ENCODE data around the gene SOX11.
A peak's percentile ranks its signal among the peaks of the same experiment; 100 is the strongest.
"Not testable (repeated sequence)": the region's sequence is repeated elsewhere in the genome, so short reads cannot be mapped to it uniquely, and the experiment has no call there.

The SOX11 gene

GRCh38 chr2:5691985-5692529, at the start of gene SOX11:
SOX11 (plus strand) TSS chr2:5692384; CDS start chr2:5692722, 338 bp downstream.
- peak; percentile 97 for DNase-seq

- not testable (repeated sequence) for DNase-seq
Measured at GRCh38 chr2:5652734-5653133, 39.5 kb upstream of the SOX11 start.

- not testable (repeated sequence) for DNase-seq
Measured at GRCh38 chr2:5653756-5654155, 38.4 kb upstream of the SOX11 start.

- DNase-seq = peak; percentile 32
Measured at GRCh38 chr2:5657231-5657630, 35.0 kb upstream of the SOX11 start.

- DNase-seq = no peak
Measured at GRCh38 chr2:5660591-5660990, 31.6 kb upstream of the SOX11 start.

GRCh38 chr2:5661362-5661761, 30.8 kb upstream of the SOX11 start:
- no peak for DNase-seq

- no peak for DNase-seq
Measured at GRCh38 chr2:5664278-5664681, 27.9 kb upstream of the SOX11 start.

GRCh38 chr2:5665066-5665465, 27.1 kb upstream of the SOX11 start:
- DNase-seq = no peak

GRCh38 chr2:5666798-5667197, 25.4 kb upstream of the SOX11 start:
- no peak for DNase-seq

- DNase-seq = not testable (repeated sequence)
Measured at GRCh38 chr2:5667655-5668054, 24.5 kb upstream of the SOX11 start.

- no peak for DNase-seq
Measured at GRCh38 chr2:5668682-5669250, 23.4 kb upstream of the SOX11 start.

- no peak for DNase-seq
Measured at GRCh38 chr2:5672749-5673144, 19.4 kb upstream of the SOX11 start.

GRCh38 chr2:5673145-5674025, 18.8 kb upstream of the SOX11 start:
- DNase-seq = no peak

- DNase-seq = peak; percentile 62
Measured at GRCh38 chr2:5674026-5674340, 18.2 kb upstream of the SOX11 start.

- DNase-seq = no peak
Measured at GRCh38 chr2:5677133-5677532, 15.1 kb upstream of the SOX11 start.

GRCh38 chr2:5683471-5683870, 8.7 kb upstream of the SOX11 start:
- DNase-seq = no peak

- DNase-seq = no peak
Measured at GRCh38 chr2:5685225-5685624, 7.0 kb upstream of the SOX11 start.

- DNase-seq = no peak
Measured at GRCh38 chr2:5686068-5686467, 6.1 kb upstream of the SOX11 start.

GRCh38 chr2:5686536-5686935, 5.6 kb upstream of the SOX11 start:
- DNase-seq = no peak

GRCh38 chr2:5689750-5690149, 2.4 kb upstream of the SOX11 start:
- no peak for DNase-seq

GRCh38 chr2:5690286-5690685, 1.9 kb upstream of the SOX11 start:
- peak; percentile 36 for DNase-seq

GRCh38 chr2:5690718-5691220, 1.4 kb upstream of the SOX11 start:
- DNase-seq = no peak

- peak; percentile 78 for DNase-seq
Measured at GRCh38 chr2:5691221-5691984, 781 bp upstream of the SOX11 start.

All from fibroblast of upper back skin (primary cell).